ENCODE data around the gene CIDEC. TPM values are rescaled to one million over a fixed set of nuclear protein-coding genes. Genes with fewer than 3 reads are reported as not detected.
A peak's percentile ranks its signal among the peaks of the same experiment; 100 is the strongest.

CIDEC gene
- total RNA-seq, 1 donor from 2014 or later = 0.60 TPM

DNA sequence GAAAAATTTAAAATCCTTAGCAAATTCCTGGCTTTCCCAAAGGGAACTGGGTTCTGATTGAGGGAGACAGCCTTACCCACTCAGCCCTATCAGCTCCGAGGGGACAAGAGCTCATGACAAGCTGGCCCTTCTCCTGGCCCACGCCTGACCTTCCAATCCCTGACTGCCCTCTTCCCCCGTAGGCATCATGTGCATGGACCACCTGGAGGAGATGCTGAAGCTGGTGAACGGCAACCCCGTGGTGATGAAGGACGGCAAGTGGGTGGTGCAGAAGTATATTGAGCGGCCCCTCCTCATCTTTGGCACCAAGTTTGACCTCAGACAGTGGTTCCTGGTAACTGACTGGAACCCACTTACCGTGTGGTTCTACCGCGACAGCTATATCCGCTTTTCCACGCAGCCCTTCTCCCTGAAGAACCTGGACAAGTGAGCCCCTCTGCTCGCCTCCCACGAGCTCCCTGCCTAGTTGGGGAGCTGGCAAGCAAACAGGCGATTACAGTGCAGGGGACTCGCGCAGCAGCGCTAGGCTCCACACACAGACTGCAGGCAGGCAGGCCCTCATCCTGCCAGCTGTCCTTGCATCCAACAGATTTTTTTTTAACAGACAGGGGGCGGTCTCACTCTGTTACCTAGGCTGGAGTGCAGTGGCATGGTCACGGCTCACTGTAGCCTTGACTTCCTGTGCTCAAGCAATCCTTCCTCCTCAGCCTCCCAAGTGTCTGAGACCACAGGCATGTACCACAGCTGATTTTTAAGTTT lies 53.1 kb downstream of the CIDEC start:
- Mint-ChIP-seq H3K36me3 (no peaks in the 10 kb centered on the region), H3K4me3 (no peak overlapping the region), H3K27ac (no peak overlapping the region), H3K27me3 (no peaks in the 10 kb centered on the region), H3K9me3 (no peaks in the 10 kb centered on the region), H3K4me1 (ENCODE audit: unreplicated experiment) (peaks cover 6% of the 10 kb centered on the region)
- TF ChIP-seq, protein P1, sequence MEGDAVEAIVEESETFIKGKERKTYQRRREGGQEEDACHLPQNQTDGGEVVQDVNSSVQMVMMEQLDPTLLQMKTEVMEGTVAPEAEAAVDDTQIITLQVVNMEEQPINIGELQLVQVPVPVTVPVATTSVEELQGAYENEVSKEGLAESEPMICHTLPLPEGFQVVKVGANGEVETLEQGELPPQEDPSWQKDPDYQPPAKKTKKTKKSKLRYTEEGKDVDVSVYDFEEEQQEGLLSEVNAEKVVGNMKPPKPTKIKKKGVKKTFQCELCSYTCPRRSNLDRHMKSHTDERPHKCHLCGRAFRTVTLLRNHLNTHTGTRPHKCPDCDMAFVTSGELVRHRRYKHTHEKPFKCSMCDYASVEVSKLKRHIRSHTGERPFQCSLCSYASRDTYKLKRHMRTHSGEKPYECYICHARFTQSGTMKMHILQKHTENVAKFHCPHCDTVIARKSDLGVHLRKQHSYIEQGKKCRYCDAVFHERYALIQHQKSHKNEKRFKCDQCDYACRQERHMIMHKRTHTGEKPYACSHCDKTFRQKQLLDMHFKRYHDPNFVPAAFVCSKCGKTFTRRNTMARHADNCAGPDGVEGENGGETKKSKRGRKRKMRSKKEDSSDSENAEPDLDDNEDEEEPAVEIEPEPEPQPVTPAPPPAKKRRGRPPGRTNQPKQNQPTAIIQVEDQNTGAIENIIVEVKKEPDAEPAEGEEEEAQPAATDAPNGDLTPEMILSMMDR (conservative IDR thresholded peaks at IDR 0.05) = peak; percentile 64
- DNase-seq (ENCODE audit: extremely low spot score, unreplicated experiment) = no peak

DNA sequence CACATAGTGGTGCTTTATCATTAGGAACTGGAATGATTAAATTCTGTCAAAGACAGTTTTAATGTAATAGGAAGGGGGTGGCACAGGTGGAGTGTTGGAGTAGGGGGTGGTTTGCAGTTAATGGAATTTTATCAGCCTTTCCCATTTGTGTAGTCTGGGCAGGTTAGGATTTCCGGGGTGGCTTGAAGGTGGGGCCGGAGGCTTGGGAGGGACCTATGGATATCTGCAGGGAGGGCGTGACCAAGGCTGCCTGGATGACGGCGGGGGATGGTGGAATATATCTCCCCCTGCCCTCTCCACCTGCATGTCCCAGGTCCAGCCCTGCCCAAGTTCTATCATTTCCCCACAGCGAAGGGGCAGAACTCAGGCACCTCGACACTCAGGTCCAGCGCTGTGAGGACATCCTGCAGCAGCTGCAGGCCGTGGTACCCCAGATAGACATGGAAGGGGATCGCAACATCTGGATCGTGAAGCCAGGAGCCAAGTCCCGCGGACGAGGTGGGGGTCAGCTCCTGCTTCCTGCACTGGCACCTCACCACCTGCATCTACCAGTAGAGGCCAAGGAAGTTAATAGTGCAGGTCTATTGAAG lies 54.5 kb downstream of the CIDEC start:
- no peak overlapping the region for H3K4me3 Mint-ChIP-seq
- H3K27ac Mint-ChIP-seq = no peak overlapping the region
- H3K36me3 Mint-ChIP-seq = no peaks in the 10 kb centered on the region
- no peaks in the 10 kb centered on the region for H3K9me3 Mint-ChIP-seq
- no peaks in the 10 kb centered on the region for H3K4me1 Mint-ChIP-seq (ENCODE audit: unreplicated experiment)
- H3K27me3 Mint-ChIP-seq = no peaks in the 10 kb centered on the region
- TF ChIP-seq, protein P1 (conservative IDR thresholded peaks at IDR 0.05) = no peak
- no peak for DNase-seq (ENCODE audit: extremely low spot score, unreplicated experiment)

- Mint-ChIP-seq H3K27ac (no peak overlapping the region), H3K27me3 (no peaks in the 10 kb centered on the region), H3K9me3 (no peaks in the 10 kb centered on the region), H3K4me1 (ENCODE audit: unreplicated experiment) (no peaks in the 10 kb centered on the region), H3K4me3 (no peak overlapping the region), H3K36me3 (peaks cover 5% of the 10 kb centered on the region)
- TF ChIP-seq, protein P1 (conservative IDR thresholded peaks at IDR 0.05) = peak; percentile 58
- no peak for DNase-seq (ENCODE audit: extremely low spot score, unreplicated experiment)
Measured at GRCh38 chr3:9820946-9821345, 59.1 kb downstream of the CIDEC start.

- no peaks in the 10 kb centered on the region for H3K27me3 Mint-ChIP-seq
- no peak overlapping the region for H3K4me3 Mint-ChIP-seq
- no peak for DNase-seq (ENCODE audit: extremely low spot score, unreplicated experiment)
- peaks cover 5% of the 10 kb centered on the region for H3K36me3 Mint-ChIP-seq
- no peaks in the 10 kb centered on the region for H3K9me3 Mint-ChIP-seq
- TF ChIP-seq, protein P1 (conservative IDR thresholded peaks at IDR 0.05) = no peak
- H3K4me1 Mint-ChIP-seq (ENCODE audit: unreplicated experiment) = no peaks in the 10 kb centered on the region
- H3K27ac Mint-ChIP-seq = no peak overlapping the region
Measured at GRCh38 chr3:9820543-9820942, 59.5 kb downstream of the CIDEC start.

DNA sequence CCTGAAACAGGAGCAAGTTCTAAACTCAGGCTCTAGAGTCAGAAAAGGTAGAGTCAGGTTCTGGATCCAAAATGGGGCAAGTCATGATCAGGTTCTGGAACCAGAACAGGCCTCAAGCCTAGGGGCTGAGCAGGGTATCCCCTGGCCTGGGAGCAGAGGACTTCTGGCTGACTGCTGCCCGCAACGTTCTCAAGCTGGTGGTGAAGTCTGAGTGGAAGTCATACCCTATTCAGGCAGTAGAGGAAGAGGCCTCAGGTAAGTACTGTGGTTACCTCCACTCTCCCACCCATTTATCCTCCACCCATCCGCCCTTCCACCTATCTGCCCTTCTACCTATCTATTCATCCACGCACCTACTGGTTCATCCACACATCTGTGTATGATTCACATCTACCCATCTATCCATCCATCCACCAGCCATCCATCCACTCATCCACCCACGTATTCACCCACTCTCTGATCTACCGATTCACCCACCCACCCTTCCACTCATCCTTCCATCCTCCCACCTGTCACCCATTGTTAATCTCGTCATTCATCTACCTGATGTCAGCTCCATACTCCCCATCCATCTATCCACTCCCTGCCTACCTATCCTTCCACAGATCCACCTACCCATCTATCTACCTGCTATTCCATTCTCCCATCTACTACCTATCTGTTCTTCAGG lies 61.3 kb downstream of the CIDEC start:
- no peaks in the 10 kb centered on the region for H3K9me3 Mint-ChIP-seq
- H3K4me3 Mint-ChIP-seq = no peak overlapping the region
- H3K27me3 Mint-ChIP-seq = no peaks in the 10 kb centered on the region
- no peak overlapping the region for H3K27ac Mint-ChIP-seq
- no peak for DNase-seq (ENCODE audit: extremely low spot score, unreplicated experiment)
- H3K4me1 Mint-ChIP-seq (ENCODE audit: unreplicated experiment) = no peaks in the 10 kb centered on the region
- TF ChIP-seq, protein P1 (conservative IDR thresholded peaks at IDR 0.05) = no peak
- peaks cover 5% of the 10 kb centered on the region for H3K36me3 Mint-ChIP-seq

All from type B pancreatic cell (in vitro differentiated cells).